ENCODE data around the gene GPR42. TPM values are rescaled to one million over a fixed set of nuclear protein-coding genes. Genes with fewer than 3 reads are reported as not detected.

Gene GPR42
- total RNA-seq, 1 experiment from 2014 or later: not detected

GRCh38 chr19:35396240-35396885 is 25.5 kb downstream of the GPR42 start:
- CTCF ChIA-PET: interaction anchor here (1.3 to 1.7 kb wide), 2 partner anchors 99 to 120 kb away, joined by 4 read pairs; no protein-coding TSS in a partner anchor
- peaks cover 24% of the 10 kb centered on the region for H3K27me3 Mint-ChIP-seq (ENCODE audit: insufficient read depth, unreplicated experiment)

DNA sequence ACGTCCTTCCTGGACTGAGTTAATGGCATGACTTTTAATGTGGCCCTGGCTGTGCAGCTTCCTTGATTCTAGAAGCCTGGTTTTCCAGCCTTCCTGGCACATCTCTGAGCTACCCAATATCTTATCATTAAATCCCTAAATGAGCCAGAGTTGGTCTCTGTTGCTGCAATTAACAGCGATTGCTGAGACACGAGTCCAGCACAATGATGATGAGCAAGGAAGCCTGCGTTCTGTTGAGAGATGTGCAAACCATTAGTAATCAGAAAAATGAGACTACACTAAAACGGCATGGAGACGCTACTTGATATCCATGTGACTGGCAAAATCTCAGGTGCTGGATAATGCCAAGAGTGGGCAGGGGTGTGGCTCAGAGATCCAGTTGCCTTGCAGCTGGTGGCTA is 26.2 kb downstream of the GPR42 start:
- Mint-ChIP-seq H3K9me3 (ENCODE audit: unreplicated experiment) (no peaks in the 10 kb centered on the region), H3K36me3 (ENCODE audit: insufficient read depth, unreplicated experiment) (no peaks in the 10 kb centered on the region), H3K27ac (ENCODE audit: low read depth, unreplicated experiment) (no peak overlapping the region), H3K4me1 (ENCODE audit: insufficient read depth, unreplicated experiment) (no peaks in the 10 kb centered on the region), H3K27me3 (ENCODE audit: insufficient read depth, unreplicated experiment) (peaks cover 24% of the 10 kb centered on the region), H3K4me3 (ENCODE audit: unreplicated experiment) (no peak overlapping the region)
- DNase-seq (ENCODE audit: unreplicated experiment): no peak
- TF ChIP-seq, protein P1, sequence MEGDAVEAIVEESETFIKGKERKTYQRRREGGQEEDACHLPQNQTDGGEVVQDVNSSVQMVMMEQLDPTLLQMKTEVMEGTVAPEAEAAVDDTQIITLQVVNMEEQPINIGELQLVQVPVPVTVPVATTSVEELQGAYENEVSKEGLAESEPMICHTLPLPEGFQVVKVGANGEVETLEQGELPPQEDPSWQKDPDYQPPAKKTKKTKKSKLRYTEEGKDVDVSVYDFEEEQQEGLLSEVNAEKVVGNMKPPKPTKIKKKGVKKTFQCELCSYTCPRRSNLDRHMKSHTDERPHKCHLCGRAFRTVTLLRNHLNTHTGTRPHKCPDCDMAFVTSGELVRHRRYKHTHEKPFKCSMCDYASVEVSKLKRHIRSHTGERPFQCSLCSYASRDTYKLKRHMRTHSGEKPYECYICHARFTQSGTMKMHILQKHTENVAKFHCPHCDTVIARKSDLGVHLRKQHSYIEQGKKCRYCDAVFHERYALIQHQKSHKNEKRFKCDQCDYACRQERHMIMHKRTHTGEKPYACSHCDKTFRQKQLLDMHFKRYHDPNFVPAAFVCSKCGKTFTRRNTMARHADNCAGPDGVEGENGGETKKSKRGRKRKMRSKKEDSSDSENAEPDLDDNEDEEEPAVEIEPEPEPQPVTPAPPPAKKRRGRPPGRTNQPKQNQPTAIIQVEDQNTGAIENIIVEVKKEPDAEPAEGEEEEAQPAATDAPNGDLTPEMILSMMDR (IDR thresholded peaks at IDR 0.05; ENCODE audit: unreplicated experiment): no peak
- CTCF ChIA-PET: interaction anchor here (0.6 to 1.7 kb wide), 3 partner anchors 98 to 1990 kb away, joined by 4 read pairs; no protein-coding TSS in a partner anchor
- no TSS peak for BruUV-seq (replicated peaks)
- intact Hi-C loops (cut with micrococcal nuclease): no loop called here
- POLR2A ChIA-PET: no interaction called here

More at GRCh38 chr19:35396240-35396885, 25.5 kb downstream of the GPR42 start:
- Mint-ChIP-seq H3K4me1 (ENCODE audit: insufficient read depth, unreplicated experiment) (no peaks in the 10 kb centered on the region), H3K36me3 (ENCODE audit: insufficient read depth, unreplicated experiment) (no peaks in the 10 kb centered on the region), H3K27ac (ENCODE audit: low read depth, unreplicated experiment) (no peak overlapping the region), H3K4me3 (ENCODE audit: unreplicated experiment) (no peak overlapping the region), H3K9me3 (ENCODE audit: unreplicated experiment) (no peaks in the 10 kb centered on the region)
- DNase-seq (ENCODE audit: unreplicated experiment): no peak
- intact Hi-C loops (cut with micrococcal nuclease): no loop called here
- no TSS peak for BruUV-seq (replicated peaks)
- POLR2A ChIA-PET: no interaction called here
- TF ChIP-seq, protein P1 (IDR thresholded peaks at IDR 0.05; ENCODE audit: unreplicated experiment): no peak

DNA sequence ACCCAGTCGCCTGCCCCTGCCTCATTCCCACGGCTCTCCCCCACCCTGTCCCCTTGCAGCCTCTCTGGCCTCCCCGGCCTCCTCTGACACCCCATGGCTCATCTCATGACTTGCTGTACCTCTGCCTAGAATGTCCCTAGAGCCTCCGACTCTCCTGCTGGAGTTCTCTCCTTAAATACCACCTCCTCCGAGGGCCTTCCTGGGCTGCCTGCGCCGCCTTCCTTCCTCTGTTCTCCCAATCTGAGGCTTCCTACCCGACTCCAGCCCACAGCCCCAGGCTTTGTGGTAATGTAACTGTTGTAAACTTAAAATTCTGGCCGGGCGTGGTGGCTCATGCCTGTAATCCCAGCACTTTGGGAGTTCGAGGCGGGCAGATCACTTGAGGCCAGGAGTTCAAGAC is 27.7 kb downstream of the GPR42 start:
- ChIA-PET CTCF (no interaction called here), POLR2A (no interaction called here)
- TF ChIP-seq, protein P1 (IDR thresholded peaks at IDR 0.05; ENCODE audit: unreplicated experiment): no peak
- no peaks in the 10 kb centered on the region for H3K4me1 Mint-ChIP-seq (ENCODE audit: insufficient read depth, unreplicated experiment)
- H3K27ac Mint-ChIP-seq (ENCODE audit: low read depth, unreplicated experiment): no peak overlapping the region
- no peaks in the 10 kb centered on the region for H3K9me3 Mint-ChIP-seq (ENCODE audit: unreplicated experiment)
- intact Hi-C loops (cut with micrococcal nuclease): no loop called here
- no peak for DNase-seq (ENCODE audit: unreplicated experiment)
- no TSS peak for BruUV-seq (replicated peaks)
- no peak overlapping the region for H3K4me3 Mint-ChIP-seq (ENCODE audit: unreplicated experiment)
- no peaks in the 10 kb centered on the region for H3K36me3 Mint-ChIP-seq (ENCODE audit: insufficient read depth, unreplicated experiment)
- H3K27me3 Mint-ChIP-seq (ENCODE audit: insufficient read depth, unreplicated experiment): peaks cover 24% of the 10 kb centered on the region

DNA sequence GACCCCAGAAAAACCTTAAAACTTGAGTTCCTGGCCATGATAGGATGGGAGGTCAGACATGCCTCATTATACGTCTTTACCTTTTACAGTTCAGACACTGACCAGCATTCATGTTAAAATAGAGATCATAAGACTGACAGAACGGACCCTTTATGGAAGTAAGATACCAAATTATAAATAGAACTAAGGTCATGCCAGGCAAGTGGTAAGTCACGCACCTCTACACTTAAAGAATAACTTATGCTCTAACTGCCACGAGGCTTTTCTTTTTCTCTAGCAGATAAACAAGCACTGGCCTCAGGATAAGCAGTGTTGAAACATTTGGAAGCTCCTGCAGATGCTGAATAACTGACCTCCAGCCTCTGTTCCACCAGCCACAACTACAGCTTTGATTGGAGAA is 28.4 kb downstream of the GPR42 start:
- no TSS peak for BruUV-seq (replicated peaks)
- H3K36me3 Mint-ChIP-seq (ENCODE audit: insufficient read depth, unreplicated experiment): no peaks in the 10 kb centered on the region
- ChIA-PET CTCF (no interaction called here), POLR2A (no interaction called here)
- intact Hi-C loops (cut with micrococcal nuclease): no loop called here
- no peak for DNase-seq (ENCODE audit: unreplicated experiment)
- H3K4me1 Mint-ChIP-seq (ENCODE audit: insufficient read depth, unreplicated experiment): no peaks in the 10 kb centered on the region
- H3K9me3 Mint-ChIP-seq (ENCODE audit: unreplicated experiment): no peaks in the 10 kb centered on the region
- peaks cover 24% of the 10 kb centered on the region for H3K27me3 Mint-ChIP-seq (ENCODE audit: insufficient read depth, unreplicated experiment)
- H3K4me3 Mint-ChIP-seq (ENCODE audit: unreplicated experiment): no peak overlapping the region
- H3K27ac Mint-ChIP-seq (ENCODE audit: low read depth, unreplicated experiment): no peak overlapping the region
- TF ChIP-seq, protein P1 (IDR thresholded peaks at IDR 0.05; ENCODE audit: unreplicated experiment): no peak
